Hepatocyte (in vitro differentiated cells): ENCODE measurements around the gene RPL13.
A peak's percentile ranks its signal among the peaks of the same experiment; 100 is the strongest.

Experiments
- EZH2 ChIP-seq: fragments of 200-600 bp; sonication (generic); IDR thresholded peaks from 2 replicates; pipeline ENCODE4 v1.6.1; 2016; ENCODE audit warnings: antibody characterized with exemption, mild to moderate bottlenecking, borderline replicate concordance
- EZH2phosphoT487 ChIP-seq: fragments of 200-600 bp; sonication (generic); IDR thresholded peaks from one replicate; pipeline ENCODE4 v1.6.1; 2018; ENCODE audit warnings: antibody characterized with exemption, mild to moderate bottlenecking, low read depth, moderate library complexity; ENCODE audit not compliant: unreplicated experiment, severe bottlenecking
- TF ChIP-seq, protein P1 (sequence below): fragments of 200-600 bp; sonication (generic); IDR thresholded peaks from 2 replicates; pipeline ENCODE4 v1.5.1; 2016; ENCODE audit warnings: antibody characterized with exemption, mild to moderate bottlenecking; ENCODE audit not compliant: poor library complexity

DNA sequence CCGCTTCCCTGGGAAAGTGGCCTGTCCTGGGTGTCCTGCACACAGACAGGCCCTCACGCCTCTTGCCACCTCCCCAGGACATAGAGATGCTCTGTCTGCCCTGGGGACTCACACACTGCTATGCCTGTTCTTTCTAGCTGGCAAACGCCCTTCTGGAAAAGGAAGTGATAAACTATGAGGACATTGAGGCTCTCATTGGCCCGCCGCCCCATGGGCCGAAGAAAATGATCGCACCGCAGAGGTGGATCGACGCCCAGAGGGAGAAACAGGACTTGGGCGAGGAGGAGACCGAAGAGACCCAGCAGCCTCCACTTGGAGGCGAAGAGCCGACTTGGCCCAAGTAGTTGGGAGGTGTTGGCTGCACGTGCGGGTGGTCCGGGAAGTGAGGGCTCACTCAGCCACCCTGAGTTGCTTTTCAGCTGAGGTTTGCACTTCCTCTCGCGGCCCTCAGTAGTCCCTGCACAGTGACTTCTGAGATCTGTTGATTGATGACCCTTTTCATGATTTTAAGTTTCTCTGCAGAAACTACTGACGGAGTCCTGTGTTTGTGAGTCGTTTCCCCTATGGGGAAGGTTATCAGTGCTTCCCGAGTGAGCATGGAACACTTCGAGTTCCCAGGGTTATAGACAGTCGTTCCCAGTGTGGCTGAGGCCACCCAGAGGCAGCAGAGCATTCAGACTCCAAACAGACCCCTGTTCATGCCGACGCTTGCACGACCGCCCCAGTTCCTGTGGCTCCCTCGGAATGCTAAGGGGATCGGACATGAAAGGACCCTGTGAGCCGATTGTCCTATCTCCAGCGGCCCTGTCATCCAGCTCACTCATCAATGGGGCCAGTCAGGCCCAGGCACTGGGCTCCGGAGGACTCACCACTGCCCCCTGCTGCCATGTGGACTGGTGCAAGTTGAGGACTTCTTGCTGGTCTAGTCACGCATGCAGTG is 3.5 kb upstream of the RPL13 start:
- TF ChIP-seq EZH2, result no peak
- TF ChIP-seq, protein P1, sequence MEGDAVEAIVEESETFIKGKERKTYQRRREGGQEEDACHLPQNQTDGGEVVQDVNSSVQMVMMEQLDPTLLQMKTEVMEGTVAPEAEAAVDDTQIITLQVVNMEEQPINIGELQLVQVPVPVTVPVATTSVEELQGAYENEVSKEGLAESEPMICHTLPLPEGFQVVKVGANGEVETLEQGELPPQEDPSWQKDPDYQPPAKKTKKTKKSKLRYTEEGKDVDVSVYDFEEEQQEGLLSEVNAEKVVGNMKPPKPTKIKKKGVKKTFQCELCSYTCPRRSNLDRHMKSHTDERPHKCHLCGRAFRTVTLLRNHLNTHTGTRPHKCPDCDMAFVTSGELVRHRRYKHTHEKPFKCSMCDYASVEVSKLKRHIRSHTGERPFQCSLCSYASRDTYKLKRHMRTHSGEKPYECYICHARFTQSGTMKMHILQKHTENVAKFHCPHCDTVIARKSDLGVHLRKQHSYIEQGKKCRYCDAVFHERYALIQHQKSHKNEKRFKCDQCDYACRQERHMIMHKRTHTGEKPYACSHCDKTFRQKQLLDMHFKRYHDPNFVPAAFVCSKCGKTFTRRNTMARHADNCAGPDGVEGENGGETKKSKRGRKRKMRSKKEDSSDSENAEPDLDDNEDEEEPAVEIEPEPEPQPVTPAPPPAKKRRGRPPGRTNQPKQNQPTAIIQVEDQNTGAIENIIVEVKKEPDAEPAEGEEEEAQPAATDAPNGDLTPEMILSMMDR, result peak; percentile 58
- TF ChIP-seq EZH2phosphoT487, result no peak
